ENCODE results near the gene TTBK1.
"Not testable (repeated sequence)": the region's sequence is repeated elsewhere in the genome, so short reads cannot be mapped to it uniquely, and the experiment has no call there.

Gene TTBK1

DNA sequence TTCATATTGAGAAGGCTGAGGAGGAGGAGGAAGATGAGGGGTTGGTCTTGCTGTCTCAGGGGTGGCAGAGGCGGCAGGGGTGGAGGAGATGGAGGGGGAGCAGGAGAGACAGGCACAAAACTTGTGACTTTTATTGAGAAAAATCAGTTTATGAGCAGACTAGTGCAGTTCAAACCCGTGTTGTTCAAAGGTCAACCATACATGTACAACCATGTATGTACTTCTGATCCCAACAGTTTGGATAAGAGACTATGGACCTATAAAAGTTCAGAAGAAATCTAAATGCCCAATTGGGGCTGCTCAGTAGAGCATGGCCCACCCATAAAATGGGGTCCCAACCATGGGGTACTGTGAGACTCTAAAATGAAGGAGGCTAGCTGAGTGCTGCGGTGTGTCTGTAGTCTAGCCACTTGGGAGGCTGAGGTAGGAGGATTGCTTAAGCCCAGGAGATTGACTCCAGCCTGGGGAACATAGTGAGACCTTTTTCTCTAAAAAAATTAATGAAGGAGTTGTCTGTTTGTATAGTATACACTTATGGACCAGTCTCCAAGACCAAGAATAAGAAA lies 47.1 kb downstream of the TTBK1 start:
- no peak for DNase-seq

DNA sequence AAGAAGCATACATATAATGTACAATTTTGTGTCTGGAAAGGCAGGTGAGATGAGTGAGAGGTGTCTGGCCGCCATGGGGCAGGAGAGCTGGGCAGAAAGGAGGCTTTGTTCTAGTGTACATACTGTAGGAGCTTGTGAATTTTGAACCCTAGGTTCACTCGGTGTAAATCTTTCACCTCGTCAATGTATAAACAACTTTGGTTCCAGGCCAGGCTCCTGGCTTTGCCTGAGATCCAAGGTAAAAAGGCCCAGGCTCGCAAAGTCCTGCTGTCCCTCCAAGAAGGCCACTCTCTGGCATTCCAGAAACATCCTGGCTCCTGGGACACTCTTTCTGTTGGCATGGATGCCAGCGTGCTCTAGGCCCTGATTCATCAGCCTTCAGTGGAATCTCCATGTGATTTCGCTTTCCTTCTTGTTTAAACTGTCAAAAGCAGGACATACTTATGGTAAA lies 47.6 kb downstream of the TTBK1 start:
- DNase-seq = no peak

DNA sequence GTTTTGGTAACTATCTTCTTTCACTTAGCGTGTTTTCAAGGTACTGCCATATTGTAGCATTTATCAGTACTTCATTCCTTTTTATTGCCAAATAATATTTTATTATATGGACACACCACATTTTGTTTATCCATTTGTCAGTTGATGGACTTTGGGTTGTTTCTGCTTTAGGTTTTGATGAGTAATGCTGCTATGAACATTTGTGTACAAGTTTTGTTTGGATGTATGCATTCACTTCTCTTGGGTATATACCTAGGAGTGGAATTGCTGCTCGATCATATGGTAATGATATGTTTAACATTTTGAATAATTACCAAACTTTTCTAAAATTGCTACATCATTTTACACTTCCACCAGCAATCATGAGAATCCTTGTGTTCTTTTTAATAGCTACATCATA lies 48.4 kb downstream of the TTBK1 start:
- DNase-seq = no peak

DNA sequence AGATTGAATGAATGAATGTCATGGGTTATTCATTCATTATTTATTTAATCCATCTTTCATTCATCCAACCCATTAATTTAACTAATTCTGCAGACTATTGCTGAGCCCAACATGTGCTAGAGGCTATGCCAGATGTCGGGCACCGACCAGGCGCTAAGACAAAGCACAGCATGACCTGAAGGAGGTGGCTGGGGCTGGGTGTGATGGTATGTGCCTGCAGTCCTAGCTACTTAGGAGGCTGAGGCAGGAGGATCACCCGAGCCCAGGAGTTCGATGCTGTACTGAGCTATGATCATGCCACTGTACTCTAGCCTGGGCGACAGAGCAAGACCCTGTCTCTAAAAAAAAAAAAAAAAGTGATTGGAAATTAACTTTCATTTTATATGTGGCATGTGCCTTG lies 49.1 kb downstream of the TTBK1 start:
- no peak for DNase-seq

DNA sequence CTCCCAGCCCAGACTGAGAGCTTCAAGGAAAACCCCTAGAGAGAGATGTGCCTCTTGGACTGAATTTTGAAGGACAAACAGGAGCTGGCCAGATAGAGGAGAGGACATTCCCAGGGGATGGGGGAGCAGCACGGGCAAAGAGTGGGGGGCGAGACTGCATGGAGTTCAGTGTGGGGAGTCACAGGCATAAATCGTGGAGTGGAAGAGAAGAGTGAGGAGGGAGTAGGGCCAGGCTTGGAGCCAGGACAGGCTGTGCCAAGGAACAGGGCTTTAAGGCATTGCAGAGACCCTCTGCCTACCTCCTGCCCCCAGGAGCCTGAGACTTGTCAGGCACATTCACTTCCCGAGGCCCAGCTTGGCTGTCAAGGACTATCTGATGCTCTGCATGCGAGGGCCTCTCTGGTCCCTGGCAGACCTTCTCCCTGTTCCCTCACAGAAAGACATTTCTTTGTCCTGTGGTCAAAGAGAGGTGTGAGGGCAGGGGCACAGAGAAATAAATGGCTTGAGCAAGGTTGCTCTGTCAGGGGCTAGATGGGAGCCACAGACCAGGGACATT lies 49.6 kb downstream of the TTBK1 start:
- no peak for DNase-seq

DNA sequence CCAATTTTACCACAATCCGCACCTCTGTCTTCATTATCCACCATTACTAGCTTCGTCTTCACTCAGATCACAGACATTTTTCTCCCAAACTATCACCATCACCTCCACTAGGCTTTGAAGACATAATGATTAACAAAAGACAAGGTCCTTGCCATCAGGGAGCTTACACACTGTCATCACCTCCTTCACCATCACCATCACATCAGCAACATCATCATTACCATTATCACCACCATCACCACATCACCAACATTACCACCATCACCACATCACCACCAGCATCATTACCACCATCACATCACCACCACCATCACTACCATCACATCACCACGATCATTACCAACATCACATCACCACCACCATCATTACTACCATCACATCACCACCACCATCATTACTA lies 50.4 kb downstream of the TTBK1 start:
- no peak for DNase-seq

DNA sequence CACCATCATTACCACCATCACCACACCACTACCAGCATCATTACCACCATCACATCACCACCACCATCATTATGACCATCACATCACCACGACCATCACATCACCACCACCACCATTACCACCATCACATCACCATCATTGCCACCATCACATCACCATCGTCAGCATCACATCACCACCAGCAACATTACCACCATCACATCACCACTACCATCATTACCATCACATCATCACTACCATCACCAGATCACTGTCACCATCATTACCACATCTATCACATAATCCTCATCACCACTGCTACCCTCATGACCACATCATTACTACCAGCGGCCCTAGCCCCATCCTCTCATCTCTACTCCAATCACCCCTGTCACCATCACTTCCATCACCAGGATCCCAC lies 51.3 kb downstream of the TTBK1 start:
- DNase-seq = no peak

DNA sequence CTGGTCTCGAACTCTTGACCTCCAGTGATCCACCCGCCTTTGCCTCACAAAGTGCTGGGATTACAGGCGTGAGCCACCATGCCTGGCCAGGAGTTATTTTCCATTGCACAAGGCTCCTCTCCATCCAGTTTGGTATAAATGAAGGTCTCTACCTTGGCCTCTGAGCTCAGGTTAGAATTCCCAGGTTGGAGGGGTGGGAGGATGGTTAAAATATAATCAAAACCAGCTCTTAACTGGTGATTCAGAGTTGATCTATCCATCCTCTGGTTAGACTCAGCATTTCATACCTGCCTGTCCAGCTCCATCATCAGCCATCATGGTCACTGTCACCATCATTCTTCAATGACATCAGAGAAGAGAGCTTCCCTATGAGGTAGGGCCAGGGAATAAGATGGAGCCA lies 52.2 kb downstream of the TTBK1 start:
- no peak for DNase-seq

DNA sequence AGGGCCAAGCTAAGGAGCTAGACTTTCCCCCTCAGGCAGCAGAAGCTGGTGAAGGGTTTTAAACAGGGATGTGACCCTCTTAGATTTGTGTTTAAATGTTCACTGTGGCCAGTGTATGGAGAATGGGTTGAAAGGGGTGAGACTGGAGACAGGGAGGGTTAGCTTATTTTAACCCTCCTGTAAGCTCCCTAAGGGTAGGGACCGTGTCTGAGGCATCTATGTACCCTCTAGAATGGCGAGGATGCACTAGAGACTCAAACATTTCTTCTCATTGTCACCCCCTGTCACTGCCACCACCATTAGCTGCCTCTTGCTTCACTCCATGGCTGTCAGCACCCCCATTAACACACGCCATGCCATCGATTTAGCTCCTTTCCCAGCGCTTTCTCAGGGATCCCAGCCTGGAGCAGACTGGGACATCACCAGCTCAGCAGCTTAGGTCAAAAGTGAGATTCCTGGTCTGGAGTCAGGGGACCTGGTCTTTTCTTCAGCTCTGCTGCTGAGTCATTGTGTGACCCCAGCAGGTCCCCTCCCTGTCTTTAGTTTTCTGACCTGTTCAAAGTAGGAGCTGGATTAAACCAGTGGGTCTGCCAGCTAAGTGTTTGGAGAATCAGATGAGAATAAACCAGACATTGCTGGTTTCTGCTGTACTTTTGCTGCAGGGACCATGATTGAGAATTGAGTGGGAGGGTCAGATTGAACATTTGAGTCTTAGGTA lies 53.7 kb downstream of the TTBK1 start:
- DNase-seq = no peak

DNA sequence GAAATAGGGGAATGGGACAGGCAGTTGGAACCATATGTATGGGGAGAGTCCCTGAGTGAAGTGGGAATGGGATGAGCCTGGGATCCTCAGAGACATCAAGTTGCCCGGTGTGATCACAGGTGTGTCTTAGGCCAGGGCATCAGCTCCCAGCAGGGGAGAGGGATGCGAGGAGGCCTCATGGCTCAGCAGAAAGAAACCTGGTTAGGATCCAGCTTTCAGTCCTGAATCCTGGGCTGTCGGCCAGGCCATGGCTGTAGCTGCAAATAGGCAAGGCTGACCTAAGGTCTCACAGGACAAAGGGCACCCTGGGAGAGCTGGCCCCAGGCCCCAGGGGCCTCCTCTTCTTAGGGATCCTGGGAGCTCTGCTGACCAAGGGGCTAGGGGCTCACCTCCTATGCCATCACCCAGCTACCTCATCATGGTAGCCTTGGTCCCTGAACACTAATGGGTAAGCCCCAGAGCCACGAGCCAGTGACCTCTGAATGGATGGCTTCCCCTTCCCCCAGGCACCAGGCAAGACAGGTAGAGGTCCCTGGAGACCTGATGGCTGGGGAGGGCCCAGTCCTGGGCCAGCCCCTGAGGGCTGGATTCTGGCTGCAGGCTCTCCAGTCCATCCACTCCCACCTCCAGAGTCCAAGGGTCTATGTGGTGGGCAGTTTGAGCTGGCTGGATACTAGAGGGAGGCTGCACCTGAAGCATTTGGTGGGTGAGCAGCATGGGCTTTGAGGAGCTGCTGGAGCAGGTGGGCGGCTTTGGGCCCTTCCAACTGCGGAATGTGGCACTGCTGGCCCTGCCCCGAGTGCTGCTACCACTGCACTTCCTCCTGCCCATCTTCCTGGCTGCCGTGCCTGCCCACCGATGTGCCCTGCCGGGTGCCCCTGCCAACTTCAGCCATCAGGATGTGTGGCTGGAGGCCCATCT lies 54.6 kb downstream of the TTBK1 start, which contains the start of gene SLC22A7:
SLC22A7 (plus strand) TSS at position 617 of the 921 bp plus-strand sequence; CDS start at position 716, 99 bp downstream.
- DNase-seq = no peak

DNA sequence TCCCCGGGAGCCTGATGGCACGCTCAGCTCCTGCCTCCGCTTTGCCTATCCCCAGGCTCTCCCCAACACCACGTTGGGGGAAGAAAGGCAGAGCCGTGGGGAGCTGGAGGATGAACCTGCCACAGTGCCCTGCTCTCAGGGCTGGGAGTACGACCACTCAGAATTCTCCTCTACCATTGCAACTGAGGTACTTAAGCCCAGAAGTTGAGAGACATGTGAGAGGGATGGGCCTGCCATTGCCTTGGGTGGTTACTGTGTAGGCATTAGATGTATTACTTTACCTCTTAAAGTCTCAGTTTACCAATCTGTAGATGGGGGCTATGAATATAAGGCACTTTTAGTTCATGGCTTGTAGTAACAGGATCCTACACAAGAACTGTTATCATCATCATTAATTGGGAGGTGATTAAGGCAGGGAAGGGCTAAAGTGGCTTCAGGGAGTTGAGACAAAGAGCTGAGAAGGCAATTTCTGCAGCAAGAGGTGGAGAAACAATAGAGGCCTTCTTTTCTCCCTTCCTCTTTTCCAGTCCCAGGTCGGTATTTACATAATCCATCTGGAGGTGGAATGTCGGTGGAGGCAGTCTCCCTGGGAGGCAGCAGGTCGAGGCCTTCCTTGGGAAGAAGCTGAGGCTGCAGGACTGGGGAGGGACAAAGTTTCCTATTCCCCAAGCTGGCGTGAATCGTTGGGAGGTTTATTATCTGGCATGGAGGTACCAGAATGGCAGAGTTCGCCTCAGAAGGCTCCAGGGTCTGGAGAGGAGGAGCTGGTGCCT lies 55.5 kb downstream of the TTBK1 start:
- DNase-seq = no peak

DNA sequence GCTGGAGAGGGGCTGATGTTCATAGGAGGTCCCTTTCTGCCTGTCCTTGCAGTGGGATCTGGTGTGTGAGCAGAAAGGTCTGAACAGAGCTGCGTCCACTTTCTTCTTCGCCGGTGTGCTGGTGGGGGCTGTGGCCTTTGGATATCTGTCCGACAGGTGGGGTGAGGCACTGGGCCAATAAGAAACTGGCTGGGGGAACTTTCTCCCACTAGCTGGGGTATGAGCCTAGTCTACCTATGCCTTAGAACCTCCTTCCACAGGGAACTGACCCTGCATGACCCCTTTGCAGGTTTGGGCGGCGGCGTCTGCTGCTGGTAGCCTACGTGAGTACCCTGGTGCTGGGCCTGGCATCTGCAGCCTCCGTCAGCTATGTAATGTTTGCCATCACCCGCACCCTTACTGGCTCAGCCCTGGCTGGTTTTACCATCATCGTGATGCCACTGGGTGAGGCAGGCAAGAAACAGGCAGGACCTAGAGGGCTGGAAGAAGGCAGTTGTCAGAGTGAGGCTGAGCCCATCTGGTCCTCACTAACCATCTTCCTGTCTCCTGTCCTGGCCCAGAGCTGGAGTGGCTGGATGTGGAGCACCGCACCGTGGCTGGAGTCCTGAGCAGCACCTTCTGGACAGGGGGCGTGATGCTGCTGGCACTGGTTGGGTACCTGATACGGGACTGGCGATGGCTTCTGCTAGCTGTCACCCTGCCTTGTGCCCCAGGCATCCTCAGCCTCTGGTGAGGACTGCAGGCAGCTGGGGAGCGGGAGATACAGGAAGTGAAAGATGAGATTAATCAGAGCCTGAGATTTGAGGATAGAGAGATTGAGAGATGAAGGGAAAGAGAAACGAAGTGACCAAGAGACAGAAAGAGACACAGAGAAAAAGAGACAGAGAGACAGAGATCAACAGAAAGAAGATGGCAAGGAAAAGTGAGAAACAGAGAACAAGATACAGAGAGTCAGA lies 56.3 kb downstream of the TTBK1 start:
- no peak for DNase-seq

DNA sequence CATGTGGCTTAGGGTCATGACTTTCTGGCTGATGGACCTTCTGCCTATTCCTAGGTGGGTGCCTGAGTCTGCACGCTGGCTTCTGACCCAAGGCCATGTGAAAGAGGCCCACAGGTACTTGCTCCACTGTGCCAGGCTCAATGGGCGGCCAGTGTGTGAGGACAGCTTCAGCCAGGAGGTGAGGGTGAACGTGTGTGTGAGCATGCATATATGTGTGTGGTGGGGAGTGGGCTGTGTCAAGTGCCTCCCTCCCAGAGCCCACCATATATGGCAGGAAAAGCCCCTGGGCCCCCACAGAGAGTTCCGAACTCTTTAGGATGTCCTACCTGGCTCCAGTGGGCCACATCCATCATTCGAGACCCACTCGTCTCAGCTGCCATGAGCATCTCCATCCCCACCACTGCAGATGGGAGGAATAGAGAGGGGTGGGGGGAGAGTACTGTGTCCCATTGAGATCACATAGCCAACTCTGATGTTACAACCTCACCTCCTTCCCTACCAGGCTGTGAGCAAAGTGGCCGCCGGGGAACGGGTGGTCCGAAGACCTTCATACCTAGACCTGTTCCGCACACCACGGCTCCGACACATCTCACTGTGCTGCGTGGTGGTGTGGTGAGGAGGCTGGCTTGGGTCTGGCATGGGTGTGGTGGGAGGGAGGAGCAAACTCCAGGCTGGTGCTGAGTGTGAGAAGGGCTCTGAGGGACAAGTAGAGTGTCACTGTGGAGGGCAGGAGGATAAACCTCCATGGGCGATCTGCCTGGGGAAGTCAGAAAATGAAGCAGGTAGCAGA lies 58.0 kb downstream of the TTBK1 start:
- no peak for DNase-seq

DNA sequence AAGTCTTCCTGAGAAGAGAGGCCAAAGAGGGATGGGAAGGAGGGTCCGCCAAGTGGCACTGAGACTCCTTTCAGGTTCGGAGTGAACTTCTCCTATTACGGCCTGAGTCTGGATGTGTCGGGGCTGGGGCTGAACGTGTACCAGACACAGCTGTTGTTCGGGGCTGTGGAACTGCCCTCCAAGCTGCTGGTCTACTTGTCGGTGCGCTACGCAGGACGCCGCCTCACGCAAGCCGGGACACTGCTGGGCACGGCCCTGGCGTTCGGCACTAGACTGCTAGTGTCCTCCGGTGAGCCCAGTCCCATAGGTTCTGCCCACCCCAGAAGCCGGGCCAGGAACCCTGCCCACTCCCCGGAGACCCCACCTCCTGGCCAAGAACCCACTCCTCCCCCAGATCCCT lies 58.8 kb downstream of the TTBK1 start:
- DNase-seq = no peak

DNA sequence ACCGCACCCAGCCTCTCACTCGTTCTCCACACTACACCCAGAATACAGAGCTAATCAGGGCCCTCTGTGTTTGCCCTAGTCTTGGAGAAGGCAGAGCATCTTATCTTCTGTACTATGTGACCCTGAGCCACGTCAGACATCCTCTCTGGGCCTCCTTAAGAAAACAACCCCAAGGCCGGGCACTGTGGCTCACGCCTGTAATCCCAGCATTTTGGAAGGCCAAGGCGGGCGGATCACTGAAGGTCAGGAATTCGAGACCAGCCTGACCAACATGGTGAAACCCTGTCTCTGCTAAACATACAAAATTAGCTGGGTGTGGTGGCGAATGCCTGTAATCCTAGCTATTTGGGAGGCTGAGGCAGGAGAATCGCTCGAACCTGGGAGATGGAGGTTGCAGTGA lies 59.7 kb downstream of the TTBK1 start:
- DNase-seq = not testable (repeated sequence)

DNA sequence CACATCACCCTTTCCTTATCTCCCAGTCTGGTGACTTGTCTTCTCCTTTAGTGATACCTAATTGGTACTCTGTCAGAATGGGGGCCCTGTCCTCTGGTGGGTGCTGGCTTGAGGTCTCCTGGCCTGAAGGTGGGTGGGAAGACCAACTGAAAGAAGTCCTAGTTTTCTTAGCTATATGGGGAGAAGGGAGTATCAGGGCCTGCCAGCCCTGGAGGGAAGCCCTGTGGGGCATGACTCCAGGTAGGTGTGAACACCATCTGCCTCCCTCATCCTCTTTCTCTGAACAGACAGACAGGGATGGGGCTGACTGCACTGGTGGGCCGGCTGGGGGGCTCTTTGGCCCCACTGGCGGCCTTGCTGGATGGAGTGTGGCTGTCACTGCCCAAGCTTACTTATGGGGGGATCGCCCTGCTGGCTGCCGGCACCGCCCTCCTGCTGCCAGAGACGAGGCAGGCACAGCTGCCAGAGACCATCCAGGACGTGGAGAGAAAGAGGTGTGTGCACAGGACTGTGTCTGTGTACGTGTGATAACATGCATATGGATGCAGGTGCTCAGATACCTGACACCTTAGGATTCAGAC lies 60.6 kb downstream of the TTBK1 start:
- no peak for DNase-seq

DNA sequence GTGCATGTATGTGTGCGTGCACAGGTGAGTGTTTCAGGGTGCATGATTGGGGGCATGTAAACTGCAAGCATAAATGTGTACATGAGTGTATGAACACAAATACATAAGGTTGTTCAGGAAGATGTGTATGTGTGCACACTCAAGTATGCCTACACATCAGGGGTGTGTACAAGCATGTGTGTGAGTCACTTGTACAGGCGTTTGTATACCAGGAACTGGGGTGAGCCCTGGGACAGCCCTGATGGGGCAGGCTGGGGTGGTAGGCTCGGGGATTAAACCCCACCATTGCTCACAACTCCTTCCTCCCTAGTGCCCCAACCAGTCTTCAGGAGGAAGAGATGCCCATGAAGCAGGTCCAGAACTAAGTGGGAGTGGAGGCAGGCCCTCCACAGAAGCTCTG lies 61.1 kb downstream of the TTBK1 start:
- DNase-seq = no peak

DNA sequence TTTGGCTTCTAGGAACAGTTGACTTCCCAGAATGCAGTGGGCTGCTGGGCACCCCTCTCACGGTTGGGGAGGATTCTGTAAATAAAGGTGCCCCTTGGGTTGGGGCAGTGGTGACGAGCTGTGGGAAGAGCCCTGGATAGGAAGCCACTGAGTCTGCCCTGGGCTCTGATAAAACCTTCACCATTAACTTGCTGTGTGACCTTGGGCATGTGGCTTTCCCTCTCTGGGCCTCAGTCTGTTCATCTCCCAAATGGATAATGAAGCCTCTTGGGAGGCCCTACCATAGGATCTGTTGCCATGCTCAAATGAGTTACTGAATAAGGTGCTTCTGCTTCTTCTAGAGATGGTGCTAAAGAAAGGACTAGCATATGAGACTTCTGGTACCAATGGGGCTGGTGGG lies 61.6 kb downstream of the TTBK1 start:
- DNase-seq = no peak

DNA sequence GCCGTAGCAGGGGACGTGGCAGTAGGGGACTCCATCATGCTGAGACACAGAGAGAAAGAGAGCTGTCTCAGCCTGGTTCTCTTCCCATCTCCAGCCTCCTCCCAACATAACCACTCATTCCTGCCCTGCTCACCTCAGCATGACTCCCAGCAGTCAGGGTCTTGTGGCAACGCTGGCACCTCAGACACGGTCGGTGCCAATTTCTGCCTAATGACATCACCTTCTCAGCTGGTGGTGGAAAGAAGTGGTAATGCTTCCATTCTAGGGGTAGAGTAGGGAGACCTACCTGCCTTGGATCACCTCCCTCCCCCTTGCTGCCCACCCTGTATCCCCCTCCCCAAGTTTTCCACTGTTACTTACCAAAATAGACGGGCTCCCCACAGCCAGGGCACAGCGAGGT lies 62.8 kb downstream of the TTBK1 start:
- no peak for DNase-seq

DNA sequence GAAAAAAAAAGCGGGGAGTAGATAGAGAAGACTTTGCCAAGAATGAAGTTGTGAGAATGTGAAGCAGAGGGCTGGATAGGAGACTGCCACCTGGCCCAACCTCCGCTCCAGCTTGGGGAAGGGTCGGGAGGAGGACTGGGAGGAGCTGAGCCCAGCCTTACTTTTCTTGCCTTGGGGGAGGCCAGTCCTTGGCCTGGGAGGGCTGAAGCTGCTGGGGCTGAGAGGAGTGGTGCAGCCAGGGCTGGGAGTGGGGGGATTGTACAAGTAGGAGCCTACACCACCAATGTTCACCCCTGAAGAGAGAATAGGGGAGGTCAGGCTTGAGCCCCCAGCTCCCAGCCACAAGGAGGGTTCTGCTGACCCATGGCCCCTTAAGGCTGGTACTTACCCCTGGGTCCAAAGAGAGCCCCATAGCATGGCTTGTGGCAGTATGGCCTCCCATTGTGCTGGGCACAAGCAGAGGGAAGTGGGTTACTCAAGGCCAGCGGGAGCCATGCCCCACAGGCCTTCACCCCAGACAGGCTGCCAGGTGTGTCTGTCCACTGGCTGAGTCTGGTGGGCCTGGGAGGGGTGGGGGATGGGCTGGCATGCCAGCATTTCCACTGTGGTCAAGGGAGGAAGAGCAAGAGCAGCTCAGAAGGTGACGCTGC lies 64.3 kb downstream of the TTBK1 start:
- DNase-seq = no peak

Data from HCEC 1CT (cell line).